ENCODE data around the gene WNT3A.

The WNT3A gene

GRCh38 chr1:228058949-228059633 is 52.3 kb downstream of the WNT3A start:
- DNase-seq = peak in 1 of 2 experiments; percentile 38

GRCh38 chr1:228059634-228060457 is 53.0 kb downstream of the WNT3A start:
- peak; percentile 50 to 68 for DNase-seq

GRCh38 chr1:228060458-228061190 is 53.8 kb downstream of the WNT3A start:
- DNase-seq = no peak

GRCh38 chr1:228061411-228062084 is 54.8 kb downstream of the WNT3A start:
- no peak for DNase-seq

GRCh38 chr1:228062085-228062791 is 55.4 kb downstream of the WNT3A start:
- no peak for DNase-seq

- DNase-seq = no peak
Observed at GRCh38 chr1:228062812-228063211, 56.0 kb downstream of the WNT3A start.

- no peak for DNase-seq
Observed at GRCh38 chr1:228063251-228064191, 56.7 kb downstream of the WNT3A start.

- DNase-seq = no peak
Observed at GRCh38 chr1:228064296-228064695, 57.5 kb downstream of the WNT3A start.

GRCh38 chr1:228064741-228065542 is 58.1 kb downstream of the WNT3A start:
- DNase-seq = no peak

GRCh38 chr1:228065543-228066347 is 58.9 kb downstream of the WNT3A start:
- no peak for DNase-seq

- DNase-seq = no peak
Observed at GRCh38 chr1:228066416-228066815, 59.6 kb downstream of the WNT3A start.

- DNase-seq = no peak
Observed at GRCh38 chr1:228066891-228067654, 60.3 kb downstream of the WNT3A start.

- DNase-seq = no peak
Observed at GRCh38 chr1:228068359-228068758, 61.6 kb downstream of the WNT3A start.

- no peak for DNase-seq
Observed at GRCh38 chr1:228070173-228070572, 63.4 kb downstream of the WNT3A start.

GRCh38 chr1:228070851-228071250 is 64.1 kb downstream of the WNT3A start:
- DNase-seq = no peak

GRCh38 chr1:228071839-228072657 is 65.2 kb downstream of the WNT3A start:
- no peak for DNase-seq

- no peak for DNase-seq
Observed at GRCh38 chr1:228072658-228073043, 65.9 kb downstream of the WNT3A start.

All from stimulated activated CD4-positive, alpha-beta T cell treated with anti-CD3 and anti-CD28 coated beads, Interleukin-4, amount 100 ng/mL, for 4 hours (primary cell).